Measurements from ENCODE around the gene ABHD17C. TPM values are rescaled to one million over a fixed set of nuclear protein-coding genes. Genes with fewer than 3 reads are reported as not detected.
A peak's percentile ranks its signal among the peaks of the same experiment; 100 is the strongest.

Gene ABHD17C
- total RNA-seq, 1 experiment from 2014 or later = 11.9 TPM

- Mint-ChIP-seq H3K27me3 (ENCODE audit: insufficient read depth, unreplicated experiment) (no peaks in the 10 kb centered on the region), H3K4me3 (ENCODE audit: unreplicated experiment) (no peak overlapping the region), H3K27ac (ENCODE audit: low read depth, unreplicated experiment) (no peak overlapping the region), H3K4me1 (ENCODE audit: insufficient read depth, unreplicated experiment) (peaks cover 17% of the 10 kb centered on the region), H3K36me3 (ENCODE audit: insufficient read depth, unreplicated experiment) (no peaks in the 10 kb centered on the region), H3K9me3 (ENCODE audit: unreplicated experiment) (no peaks in the 10 kb centered on the region)
- intact Hi-C loops (cut with micrococcal nuclease) = no loop called here
- ChIA-PET POLR2A (interaction anchor here (0.5 to 2.5 kb wide), 8 partner anchors 11 to 650 kb away, joined by 3 to 10 read pairs (median 4); partner anchors contain the start of genes ABHD17C and STARD5), CTCF (interaction anchor here (0.8 to 1.9 kb wide), 8 partner anchors 8 to 218 kb away, joined by 3 to 10 read pairs (median 5); no protein-coding TSS in a partner anchor)
- TF ChIP-seq CTCF (IDR thresholded peaks at IDR 0.05; ENCODE audit: unreplicated experiment) = no peak
- no TSS peak for BruUV-seq (replicated peaks)
- no peak for DNase-seq (ENCODE audit: unreplicated experiment)
Observed at GRCh38 chr15:80673561-80674244, 21.4 kb upstream of the ABHD17C start.

GRCh38 chr15:80674245-80674614 lies 20.9 kb upstream of the ABHD17C start:
- H3K27me3 Mint-ChIP-seq (ENCODE audit: insufficient read depth, unreplicated experiment) = no peaks in the 10 kb centered on the region
- no peak for TF ChIP-seq CTCF (IDR thresholded peaks at IDR 0.05; ENCODE audit: unreplicated experiment)
- no peaks in the 10 kb centered on the region for H3K9me3 Mint-ChIP-seq (ENCODE audit: unreplicated experiment)
- ChIA-PET CTCF (interaction anchor here (0.8 to 1.9 kb wide), 8 partner anchors 9 to 219 kb away, joined by 3 to 10 read pairs (median 5); no protein-coding TSS in a partner anchor), POLR2A (interaction anchor here (0.5 to 2.5 kb wide), 7 partner anchors 10 to 650 kb away, joined by 3 to 10 read pairs (median 4); partner anchors contain the start of genes ABHD17C and STARD5)
- intact Hi-C loops (cut with micrococcal nuclease) = no loop called here
- no peak overlapping the region for H3K27ac Mint-ChIP-seq (ENCODE audit: low read depth, unreplicated experiment)
- H3K4me3 Mint-ChIP-seq (ENCODE audit: unreplicated experiment) = no peak overlapping the region
- no peaks in the 10 kb centered on the region for H3K36me3 Mint-ChIP-seq (ENCODE audit: insufficient read depth, unreplicated experiment)
- BruUV-seq (replicated peaks) = no TSS peak
- DNase-seq (ENCODE audit: unreplicated experiment) = peak; percentile 8
- H3K4me1 Mint-ChIP-seq (ENCODE audit: insufficient read depth, unreplicated experiment) = peaks cover 17% of the 10 kb centered on the region

GRCh38 chr15:80677041-80677440 lies 18.1 kb upstream of the ABHD17C start:
- ChIA-PET POLR2A (interaction anchor here (0.7 to 1.0 kb wide), 2 partner anchors 8 to 18 kb away, joined by 3 to 5 read pairs; partner anchors contain the start of gene ABHD17C), CTCF (no interaction called here)
- Mint-ChIP-seq H3K27me3 (ENCODE audit: insufficient read depth, unreplicated experiment) (no peaks in the 10 kb centered on the region), H3K27ac (ENCODE audit: low read depth, unreplicated experiment) (no peak overlapping the region), H3K36me3 (ENCODE audit: insufficient read depth, unreplicated experiment) (no peaks in the 10 kb centered on the region), H3K4me1 (ENCODE audit: insufficient read depth, unreplicated experiment) (peaks cover 6% of the 10 kb centered on the region), H3K4me3 (ENCODE audit: unreplicated experiment) (no peak overlapping the region), H3K9me3 (ENCODE audit: unreplicated experiment) (no peaks in the 10 kb centered on the region)
- no TSS peak for BruUV-seq (replicated peaks)
- intact Hi-C loops (cut with micrococcal nuclease) = no loop called here
- no peak for DNase-seq (ENCODE audit: unreplicated experiment)
- TF ChIP-seq CTCF (IDR thresholded peaks at IDR 0.05; ENCODE audit: unreplicated experiment) = no peak

- CTCF ChIA-PET = interaction anchor here (0.7 kb wide), 1 partner anchor 136 kb away, joined by 4 read pairs; no protein-coding TSS in a partner anchor
- no TSS peak for BruUV-seq (replicated peaks)
- no peak overlapping the region for H3K4me3 Mint-ChIP-seq (ENCODE audit: unreplicated experiment)
- no peak for DNase-seq (ENCODE audit: unreplicated experiment)
- no peaks in the 10 kb centered on the region for H3K36me3 Mint-ChIP-seq (ENCODE audit: insufficient read depth, unreplicated experiment)
- intact Hi-C loops (cut with micrococcal nuclease) = no loop called here
- no peaks in the 10 kb centered on the region for H3K27me3 Mint-ChIP-seq (ENCODE audit: insufficient read depth, unreplicated experiment)
- POLR2A ChIA-PET = no interaction called here
- no peak overlapping the region for H3K27ac Mint-ChIP-seq (ENCODE audit: low read depth, unreplicated experiment)
- no peak for TF ChIP-seq CTCF (IDR thresholded peaks at IDR 0.05; ENCODE audit: unreplicated experiment)
- H3K4me1 Mint-ChIP-seq (ENCODE audit: insufficient read depth, unreplicated experiment) = no peaks in the 10 kb centered on the region
- no peaks in the 10 kb centered on the region for H3K9me3 Mint-ChIP-seq (ENCODE audit: unreplicated experiment)
Observed at GRCh38 chr15:80679167-80679803, 15.8 kb upstream of the ABHD17C start.

Data from MCF 10A (cell line).